HPDE6-E6E7 (cell line): ENCODE results near the gene OR6C2.
"Not testable (repeated sequence)": the region's sequence is repeated elsewhere in the genome, so short reads cannot be mapped to it uniquely, and the experiment has no call there.

Source experiments
- DNase-seq: peaks from one replicate; pipeline ENCODE4 v3.0.0; 2011; ENCODE audit warnings: missing footprints; ENCODE audit errors: extremely low spot score

The OR6C2 gene

GRCh38 chr12:55472264-55472663 lies 28.4 kb downstream of the OR6C2 start:
- no peak for DNase-seq

GRCh38 chr12:55479136-55479535 lies 35.3 kb downstream of the OR6C2 start:
- not testable (repeated sequence) for DNase-seq

GRCh38 chr12:55484284-55484683 lies 40.4 kb downstream of the OR6C2 start:
- not testable (repeated sequence) for DNase-seq

- no peak for DNase-seq
These were observed 48.2 kb downstream of the OR6C2 start, which contains the start of gene OR6C68 for GRCh38 chr12:55492078-55492477. TSS of gene OR6C68 (plus strand) at chr12:55492378. CDS start at chr12:55492378, 0 bp downstream.

GRCh38 chr12:55495490-55495889 lies 51.6 kb downstream of the OR6C2 start:
- DNase-seq = no peak

GRCh38 chr12:55499231-55499630 lies 55.4 kb downstream of the OR6C2 start:
- DNase-seq = no peak

- DNase-seq = no peak
These were observed 56.0 kb downstream of the OR6C2 start for GRCh38 chr12:55499810-55500252.

GRCh38 chr12:55501601-55502000 lies 57.7 kb downstream of the OR6C2 start:
- DNase-seq = no peak
